22Rv1 (cell line): Measurements from ENCODE around the gene MTERF4.

Experiments used
- H3K27ac ChIP-seq: fragments of 450-650 bp; 2 replicates; pipeline ENCODE4 v1.5.1; 2017
- CTCF ChIP-seq: fragments of 450-650 bp; IDR thresholded peaks from 2 replicates; pipeline ENCODE4 v1.5.1; 2017; ENCODE audit warnings: mild to moderate bottlenecking
- ZFX ChIP-seq: fragments of 450-650 bp; IDR thresholded peaks from 2 replicates; pipeline ENCODE4 v1.6.1; 2017; ENCODE audit warnings: antibody characterized with exemption, borderline replicate concordance

The MTERF4 gene

GRCh38 chr2:241074065-241074818 is 27.8 kb downstream of the MTERF4 start:
- no peak for TF ChIP-seq ZFX
- no peak for TF ChIP-seq CTCF
- H3K27ac ChIP-seq, result peak overlapping the region; percentile 47

- TF ChIP-seq CTCF (no peak), ZFX (no peak)
- peak overlapping the region; percentile 47 for H3K27ac ChIP-seq
These were observed 28.7 kb downstream of the MTERF4 start for GRCh38 chr2:241073166-241074064.

GRCh38 chr2:241072553-241073165 is 29.4 kb downstream of the MTERF4 start:
- peak overlapping the region; percentile 13; the same call in 1 of the 2 replicates for H3K27ac ChIP-seq
- no peak for TF ChIP-seq ZFX
- TF ChIP-seq CTCF, result no peak

- TF ChIP-seq CTCF, result no peak
- TF ChIP-seq ZFX, result no peak
- H3K27ac ChIP-seq, result peak overlapping the region; percentile 13; the same call in 1 of the 2 replicates
These were observed 29.9 kb downstream of the MTERF4 start for GRCh38 chr2:241072151-241072550.

- H3K27ac ChIP-seq, result peak overlapping the region; percentile 13; the same call in 1 of the 2 replicates
- no peak for TF ChIP-seq ZFX
- TF ChIP-seq CTCF, result no peak
These were observed 30.4 kb downstream of the MTERF4 start for GRCh38 chr2:241071677-241072111.

GRCh38 chr2:241070811-241071676 is 31.0 kb downstream of the MTERF4 start:
- no peak for TF ChIP-seq ZFX
- no peak for TF ChIP-seq CTCF
- H3K27ac ChIP-seq, result peak overlapping the region; percentile 40
